Panc1 (cell line): Measurements from ENCODE around the gene CCDC50. TPM values are rescaled to one million over a fixed set of nuclear protein-coding genes. Genes with fewer than 3 reads are reported as not detected.

Experiments used
- ATAC-seq: fragments of 200-7000 bp; cut with Tn5 transposase; 2 replicates; pipeline ENCODE4 v1.9.1; 2020; ENCODE audit warnings: mild to moderate bottlenecking, moderate library complexity
- BruUV-seq: library from RNA; stranded (reverse); fragments of 400-500 nt; replicated peaks from 2 replicates; lab custom pipeline; 2021; lab: Mats Ljungman, UMichigan
- CTCF ChIA-PET: fragments of 300-600 bp; sonication (Branson Sonifier 250); formaldehyde crosslinking; loops from one replicate; lab custom pipeline; 2022; ENCODE audit warnings: antibody characterized with exemption; lab: Charles Lee
- POLR2A ChIA-PET: fragments of 300-600 bp; sonication (Branson Sonifier 250); formaldehyde crosslinking; loops from one replicate; lab custom pipeline; 2022; ENCODE audit warnings: antibody characterized with exemption; lab: Charles Lee
- DNase-seq: peaks from one replicate; pipeline ENCODE4 v3.0.0-alpha.2; 2010; ENCODE audit warnings: low read depth, low spot score
- H3K27ac ChIP-seq: 2 replicates; pipeline ENCODE4 v1.5.1; 2011; ENCODE audit warnings: mild to moderate bottlenecking, low read length, inconsistent platforms
- H3K27me3 ChIP-seq: fragments of 200-500 bp; sonication (Bioruptor generic); 2 replicates; pipeline ENCODE4 v1.6.0; 2014; ENCODE audit warnings: low read length, inconsistent platforms; ENCODE audit not compliant: control insufficient read depth, insufficient read depth
- H3K36me3 ChIP-seq: fragments of 200-500 bp; sonication (Bioruptor generic); 2 replicates; pipeline ENCODE4 v1.5.1; 2014; ENCODE audit warnings: inconsistent platforms, mild to moderate bottlenecking, low read length, moderate library complexity; ENCODE audit not compliant: control insufficient read depth, insufficient read depth
- H3K4me1 ChIP-seq: 2 replicates; pipeline ENCODE4 v1.5.1; 2011; ENCODE audit warnings: inconsistent platforms, mild to moderate bottlenecking, low read length, moderate library complexity; ENCODE audit not compliant: control insufficient read depth, insufficient read depth
- H3K4me3 ChIP-seq, 2 experiments: 2 replicates each; pipeline ENCODE4 v1.5.1; 2011 to 2012; ENCODE audit warnings: low read depth in 2 of 2, low read length in 2 of 2, mild to moderate bottlenecking in 2 of 2, inconsistent platforms in 1 of 2, moderate library complexity in 1 of 2
- H3K9me3 ChIP-seq: fragments of 200-500 bp; sonication (Bioruptor generic); 2 replicates; pipeline ENCODE4 v1.5.1; 2014; ENCODE audit warnings: low read depth, mild to moderate bottlenecking, inconsistent platforms, low read length, moderate library complexity; ENCODE audit not compliant: control insufficient read depth, insufficient read depth
- POLR2AphosphoS5 ChIP-seq: IDR thresholded peaks from 2 replicates; pipeline ENCODE4 v1.6.1; 2012; ENCODE audit warnings: mild to moderate bottlenecking, low read depth, low read length, moderate library complexity
- SIN3A ChIP-seq: IDR thresholded peaks from 2 replicates; pipeline ENCODE4 v1.6.1; 2012; ENCODE audit warnings: low read depth, mild to moderate bottlenecking, low read length, moderate library complexity, borderline replicate concordance; ENCODE audit not compliant: insufficient read depth
- TCF7L2 ChIP-seq: IDR thresholded peaks from 2 replicates; pipeline ENCODE4 v1.6.1; 2011; ENCODE audit warnings: mild to moderate bottlenecking, low read depth, low read length, inconsistent platforms
- in situ Hi-C: cut with HindIII; loops from 2 replicates; pipeline ENCODE4 v1.10.0; 2016; ENCODE audit warnings: low sequenced_read_pairs, low pct_unique_long_range_greater_than_20kb
- intact Hi-C: fragments of 100-400 bp; cut with micrococcal nuclease; formaldehyde crosslinking; loops from one replicate; pipeline ENCODE4 v1.10.0; 2022; ENCODE audit not compliant: unreplicated experiment
- total RNA-seq: library from RNA; stranded (reverse); gene quantifications from one replicate; pipeline ENCODE4 v1.2.1, GENCODE V29; 2021; ENCODE audit not compliant: unreplicated experiment
- TF ChIP-seq, protein P1 (sequence below): fragments of 450-650 bp; IDR thresholded peaks from 2 replicates; pipeline ENCODE4 v1.5.1; 2017; ENCODE audit warnings: mild to moderate bottlenecking
- TF ChIP-seq, protein P2 (sequence below), 2 experiments: IDR thresholded peaks; 2 replicates each; pipeline ENCODE4 v1.6.1; 2011 to 2012; ENCODE audit warnings: low read depth in 2 of 2, control low read depth in 1 of 2, low read length in 1 of 2, mild to moderate bottlenecking in 1 of 2, moderate library complexity in 1 of 2; ENCODE audit not compliant: insufficient read depth in 1 of 2

CCDC50 gene
- total RNA-seq, 1 experiment from 2014 or later, result 89.3 TPM

DNA sequence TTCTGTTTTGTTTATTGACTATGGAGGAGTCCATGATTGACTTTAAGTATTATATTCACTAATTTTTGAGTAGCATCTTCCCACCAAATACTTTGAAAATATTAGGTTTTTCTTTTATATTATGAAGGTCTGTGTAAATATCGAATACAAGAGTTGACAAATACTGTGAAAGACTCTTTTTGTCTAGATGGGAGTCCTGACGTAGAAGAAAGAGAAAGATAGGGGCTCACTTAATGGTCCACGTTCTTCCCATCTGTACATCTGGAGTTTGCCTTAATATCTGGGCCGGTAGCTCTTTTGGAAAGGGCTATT, 8.9 kb downstream of the CCDC50 start:
- Histone ChIP-seq H3K27me3 (no peaks in the 10 kb centered on the region), H3K4me3 (no peak overlapping the region), H3K36me3 (no peaks in the 10 kb centered on the region), H3K27ac (peak overlapping the region; percentile 42; the same call in 1 of the 2 replicates), H3K9me3 (no peaks in the 10 kb centered on the region), H3K4me1 (peaks cover 68% of the 10 kb centered on the region)
- in situ Hi-C loops (no loop called here), intact Hi-C loops (loop anchor here (10.0 kb wide), 1 partner anchor 93 kb away; no protein-coding TSS in a partner anchor)
- ATAC-seq, result no peak
- ChIA-PET POLR2A (no interaction called here), CTCF (no interaction called here)
- TF ChIP-seq, protein P1, sequence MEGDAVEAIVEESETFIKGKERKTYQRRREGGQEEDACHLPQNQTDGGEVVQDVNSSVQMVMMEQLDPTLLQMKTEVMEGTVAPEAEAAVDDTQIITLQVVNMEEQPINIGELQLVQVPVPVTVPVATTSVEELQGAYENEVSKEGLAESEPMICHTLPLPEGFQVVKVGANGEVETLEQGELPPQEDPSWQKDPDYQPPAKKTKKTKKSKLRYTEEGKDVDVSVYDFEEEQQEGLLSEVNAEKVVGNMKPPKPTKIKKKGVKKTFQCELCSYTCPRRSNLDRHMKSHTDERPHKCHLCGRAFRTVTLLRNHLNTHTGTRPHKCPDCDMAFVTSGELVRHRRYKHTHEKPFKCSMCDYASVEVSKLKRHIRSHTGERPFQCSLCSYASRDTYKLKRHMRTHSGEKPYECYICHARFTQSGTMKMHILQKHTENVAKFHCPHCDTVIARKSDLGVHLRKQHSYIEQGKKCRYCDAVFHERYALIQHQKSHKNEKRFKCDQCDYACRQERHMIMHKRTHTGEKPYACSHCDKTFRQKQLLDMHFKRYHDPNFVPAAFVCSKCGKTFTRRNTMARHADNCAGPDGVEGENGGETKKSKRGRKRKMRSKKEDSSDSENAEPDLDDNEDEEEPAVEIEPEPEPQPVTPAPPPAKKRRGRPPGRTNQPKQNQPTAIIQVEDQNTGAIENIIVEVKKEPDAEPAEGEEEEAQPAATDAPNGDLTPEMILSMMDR, result no peak
- TF ChIP-seq TCF7L2, result 0 out of 2 replicates have a peak, but pooled peaks have one; percentile 6
- no peak for TF ChIP-seq POLR2AphosphoS5
- no peak for TF ChIP-seq SIN3A
- TF ChIP-seq, protein P2, sequence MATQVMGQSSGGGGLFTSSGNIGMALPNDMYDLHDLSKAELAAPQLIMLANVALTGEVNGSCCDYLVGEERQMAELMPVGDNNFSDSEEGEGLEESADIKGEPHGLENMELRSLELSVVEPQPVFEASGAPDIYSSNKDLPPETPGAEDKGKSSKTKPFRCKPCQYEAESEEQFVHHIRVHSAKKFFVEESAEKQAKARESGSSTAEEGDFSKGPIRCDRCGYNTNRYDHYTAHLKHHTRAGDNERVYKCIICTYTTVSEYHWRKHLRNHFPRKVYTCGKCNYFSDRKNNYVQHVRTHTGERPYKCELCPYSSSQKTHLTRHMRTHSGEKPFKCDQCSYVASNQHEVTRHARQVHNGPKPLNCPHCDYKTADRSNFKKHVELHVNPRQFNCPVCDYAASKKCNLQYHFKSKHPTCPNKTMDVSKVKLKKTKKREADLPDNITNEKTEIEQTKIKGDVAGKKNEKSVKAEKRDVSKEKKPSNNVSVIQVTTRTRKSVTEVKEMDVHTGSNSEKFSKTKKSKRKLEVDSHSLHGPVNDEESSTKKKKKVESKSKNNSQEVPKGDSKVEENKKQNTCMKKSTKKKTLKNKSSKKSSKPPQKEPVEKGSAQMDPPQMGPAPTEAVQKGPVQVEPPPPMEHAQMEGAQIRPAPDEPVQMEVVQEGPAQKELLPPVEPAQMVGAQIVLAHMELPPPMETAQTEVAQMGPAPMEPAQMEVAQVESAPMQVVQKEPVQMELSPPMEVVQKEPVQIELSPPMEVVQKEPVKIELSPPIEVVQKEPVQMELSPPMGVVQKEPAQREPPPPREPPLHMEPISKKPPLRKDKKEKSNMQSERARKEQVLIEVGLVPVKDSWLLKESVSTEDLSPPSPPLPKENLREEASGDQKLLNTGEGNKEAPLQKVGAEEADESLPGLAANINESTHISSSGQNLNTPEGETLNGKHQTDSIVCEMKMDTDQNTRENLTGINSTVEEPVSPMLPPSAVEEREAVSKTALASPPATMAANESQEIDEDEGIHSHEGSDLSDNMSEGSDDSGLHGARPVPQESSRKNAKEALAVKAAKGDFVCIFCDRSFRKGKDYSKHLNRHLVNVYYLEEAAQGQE (IDR thresholded peaks at IDR 0.05; ENCODE audit: insufficient read depth in 1 of 2, low read depth in 2 of 2, low read length in 1 of 2), result no peak
- no peak for DNase-seq
- no TSS peak for BruUV-seq

DNA sequence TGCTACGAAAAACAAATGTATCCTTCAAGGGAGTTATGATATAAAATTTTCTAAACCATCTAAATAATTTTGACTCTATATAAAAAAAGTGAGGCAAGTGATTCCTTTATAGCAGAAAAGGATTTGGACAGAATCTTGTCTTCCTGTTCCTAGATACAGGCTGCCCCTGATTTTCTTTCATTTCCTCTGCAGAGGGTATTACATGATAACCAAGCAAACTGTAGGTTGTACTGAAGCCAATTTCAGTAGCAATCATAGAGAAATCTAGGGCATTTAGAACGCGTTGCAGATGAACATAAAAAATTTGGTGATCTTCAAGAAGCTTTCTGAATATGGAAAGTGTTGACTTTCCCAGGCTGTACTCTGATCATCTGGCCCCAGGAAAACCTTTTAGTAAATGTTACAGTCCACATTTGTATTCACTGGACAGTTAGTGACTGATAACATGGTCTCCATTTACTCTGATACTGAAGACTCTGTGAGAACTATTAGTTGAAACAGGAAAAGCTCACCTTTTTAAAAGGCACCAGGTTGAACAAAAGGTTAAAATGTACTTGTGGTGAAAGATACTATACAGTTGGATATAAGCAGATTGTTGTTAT, 10.2 kb downstream of the CCDC50 start:
- in situ Hi-C loops, result no loop called here
- peaks cover 68% of the 10 kb centered on the region for H3K4me1 ChIP-seq
- BruUV-seq, result no TSS peak
- CTCF ChIA-PET, result no interaction called here
- intact Hi-C loops, result loop anchor here (10.0 kb wide), 1 partner anchor 95 kb away; no protein-coding TSS in a partner anchor
- no peak overlapping the region for H3K27ac ChIP-seq
- DNase-seq, result no peak
- H3K4me3 ChIP-seq, result no peak overlapping the region
- ATAC-seq, result no peak
- H3K27me3 ChIP-seq, result no peaks in the 10 kb centered on the region
- no peaks in the 10 kb centered on the region for H3K9me3 ChIP-seq
- no peak for TF ChIP-seq SIN3A
- TF ChIP-seq, protein P1, result no peak
- TF ChIP-seq, protein P2 (IDR thresholded peaks at IDR 0.05; ENCODE audit: insufficient read depth in 1 of 2, low read depth in 2 of 2, low read length in 1 of 2), result no peak
- TF ChIP-seq POLR2AphosphoS5, result no peak
- no peak for TF ChIP-seq TCF7L2
- H3K36me3 ChIP-seq, result no peaks in the 10 kb centered on the region
- POLR2A ChIA-PET, result no interaction called here
